B cell (primary cell): ENCODE measurements around the gene MRPL16. TPM values are rescaled to one million over a fixed set of nuclear protein-coding genes. Genes with fewer than 3 reads are reported as not detected.

Experiments
- ATAC-seq: fragments of 200-7000 bp; cut with Tn5 transposase; one replicate; pipeline ENCODE4 v1.10.0; 2021; ENCODE audit warnings: low read depth, mild to moderate bottlenecking, moderate number of reproducible peaks, moderate library complexity
- CTCF ChIA-PET: fragments of 350-600 bp; sonication (Branson Sonifier 250); formaldehyde crosslinking; loops from one replicate; lab custom pipeline; 2021; ENCODE audit warnings: antibody characterized with exemption, inconsistent platforms; lab: Charles Lee
- POLR2A ChIA-PET: fragments of 350-600 bp; sonication (Branson Sonifier 250); formaldehyde crosslinking; loops from one replicate; lab custom pipeline; 2021; ENCODE audit warnings: antibody characterized with exemption; lab: Charles Lee
- DNase-seq: peaks from one replicate; pipeline ENCODE4 v3.0.0; 2013
- H2AFZ ChIP-seq: 2 replicates; pipeline ENCODE4 v1.6.1; 2012; ENCODE audit warnings: mild to moderate bottlenecking, low read depth, low read length; ENCODE audit not compliant: insufficient read depth, poor library complexity, severe bottlenecking
- H3K27ac ChIP-seq, 2 donors: 1 replicate in 1 of 2; 2 replicates in 1 of 2; pipeline ENCODE4 v1.5.1; 2012 to 2013; ENCODE audit warnings: low read length in 2 of 2, mild to moderate bottlenecking in 2 of 2, moderate library complexity in 1 of 2
- H3K27me3 ChIP-seq, 4 experiments: fragments of 200-600 bp in 1 of 4; sonication (generic) in 1 of 4; replicated peaks in 1 of 4; 1 replicate in 2 of 4; 2 replicates in 2 of 4; pipeline versions ENCODE4 v1.6.1 to v1.7.0; 2013 to 2016; ENCODE audit warnings: low read length in 3 of 4, mild to moderate bottlenecking in 2 of 4, mixed read lengths in 1 of 4, moderate library complexity in 1 of 4; ENCODE audit not compliant: insufficient read depth in 4 of 4, control insufficient read depth in 3 of 4; ENCODE audit errors: control extremely low read depth in 1 of 4
- H3K36me3 ChIP-seq, 2 experiments: replicated peaks in 1 of 2; 1 replicate in 1 of 2; 2 replicates in 1 of 2; pipeline versions ENCODE4 v1.6.1 to v1.7.1; 2013; ENCODE audit warnings: low read length in 1 of 2; ENCODE audit not compliant: insufficient read depth in 2 of 2, control insufficient read depth in 1 of 2; ENCODE audit errors: control extremely low read depth in 1 of 2, extremely low read depth in 1 of 2
- H3K4me1 ChIP-seq, 2 donors: fragments of 200-600 bp in 1 of 2; sonication (generic) in 1 of 2; 1 replicate in 1 of 2; 2 replicates in 1 of 2; pipeline versions ENCODE4 v1.5.1 to v1.6.1; 2013 to 2017; ENCODE audit warnings: low read length in 2 of 2; ENCODE audit not compliant: control insufficient read depth in 2 of 2, insufficient read depth in 2 of 2
- H3K4me2 ChIP-seq: replicated peaks from 2 replicates; pipeline ENCODE3; 2012; ENCODE audit warnings: mild to moderate bottlenecking, low read depth, low read length; ENCODE audit not compliant: poor library complexity, severe bottlenecking
- H3K4me3 ChIP-seq, 5 experiments: fragments of 200-600 bp in 1 of 5; sonication (generic) in 1 of 5; 1 replicate in 3 of 5; 2 replicates in 2 of 5; pipeline versions ENCODE4 v1.5.1 to v1.7.0; 2011 to 2016; ENCODE audit warnings: low read length in 4 of 5, mild to moderate bottlenecking in 4 of 5, low read depth in 2 of 5, control low read depth in 1 of 5, moderate library complexity in 1 of 5; ENCODE audit not compliant: insufficient read depth in 1 of 5; ENCODE audit errors: control extremely low read depth in 1 of 5, extremely low read depth in 1 of 5
- H3K79me2 ChIP-seq: fragments of 200-600 bp; sonication (generic); one replicate; pipeline ENCODE4 v1.6.0; 2016; ENCODE audit warnings: low read length; ENCODE audit not compliant: control insufficient read depth, insufficient read depth
- H3K9ac ChIP-seq: fragments of 200-600 bp; sonication (generic); 2 replicates; pipeline ENCODE4 v1.6.1; 2017; ENCODE audit warnings: mild to moderate bottlenecking, low read length, moderate library complexity
- H3K9me3 ChIP-seq, 3 donors: one replicate each; pipeline versions ENCODE4 v1.6.1 to v1.7.1; 2013; ENCODE audit warnings: low read length in 2 of 3; ENCODE audit not compliant: control insufficient read depth in 2 of 3, insufficient read depth in 1 of 3; ENCODE audit errors: control extremely low read depth in 1 of 3
- H4K20me1 ChIP-seq: 2 replicates; pipeline ENCODE4 v1.6.0; 2012; ENCODE audit warnings: mild to moderate bottlenecking, low read length; ENCODE audit not compliant: insufficient read depth, control insufficient read depth, poor library complexity, severe bottlenecking
- H3K27ac Mint-ChIP-seq: one replicate; pipeline ENCODE4 v1.8.0; 2021; ENCODE audit warnings: mixed read lengths
- H3K27me3 Mint-ChIP-seq: one replicate; pipeline ENCODE4 v1.8.0; 2021; ENCODE audit warnings: mixed read lengths
- H3K4me1 Mint-ChIP-seq: one replicate; pipeline ENCODE4 v1.8.0; 2021; ENCODE audit warnings: mixed read lengths
- H3K4me3 Mint-ChIP-seq: one replicate; pipeline ENCODE4 v1.8.0; 2021; ENCODE audit warnings: mixed read lengths
- H3K9me3 Mint-ChIP-seq: one replicate; pipeline ENCODE4 v1.8.0; 2022; ENCODE audit warnings: mixed read lengths; ENCODE audit not compliant: insufficient read depth
- CTCF ChIP-seq: fragments of 200-600 bp; IDR thresholded peaks from one replicate; pipeline ENCODE4 v1.8.0; 2022; ENCODE audit warnings: antibody characterized with exemption, mild to moderate bottlenecking
- EZH2 ChIP-seq: IDR thresholded peaks from 2 replicates; pipeline ENCODE4 v1.6.1; 2012; ENCODE audit warnings: borderline replicate concordance, low read depth, mild to moderate bottlenecking, moderate library complexity, low read length; ENCODE audit not compliant: insufficient read depth, poor library complexity, severe bottlenecking
- WGBS: methylation state at CpG from one replicate; pipeline ENCODE4 v1.1.5; 2013; ENCODE audit warnings: missing lambda C conversion rate; ENCODE audit not compliant: insufficient coverage; 5-methylcytosine and 5-hydroxymethylcytosine counted together
- intact Hi-C: fragments of 100-400 bp; cut with micrococcal nuclease; formaldehyde crosslinking; loops from one replicate; pipeline ENCODE4 v1.10.0; 2022
- polyA plus RNA-seq: library from polyadenylated mRNA; depleted of rRNA; stranded (reverse); fragments of >200 nt; gene quantifications from 2 replicates; pipeline ENCODE4 v1.2.3, GENCODE V29; 2012
- total RNA-seq, 2 donors: library from RNA; stranded (reverse); fragments of 120-200 nt in 1 of 2; gene quantifications; 1 replicate in 1 of 2; 2 replicates in 1 of 2; pipeline versions ENCODE4 v1.2.3 to v1.2.4, GENCODE V29; 2013 to 2022

MRPL16 gene
- total and polyA plus RNA-seq, 2 donors (not counting 1 experiment from before 2014, with no cell fraction given) = 38.3 to 41.0 TPM

GRCh38 chr11:59815754-59816153 is 5.2 kb upstream of the MRPL16 start:
- H3K4me1 ChIP-seq = peaks cover 12 to 16% of the 10 kb centered on the region in 2 donors
- H4K20me1 ChIP-seq = no peaks in the 10 kb centered on the region
- Mint-ChIP-seq H3K4me1 (peaks cover 23% of the 10 kb centered on the region), H3K27ac (no peak overlapping the region), H3K27me3 (peaks cover 7% of the 10 kb centered on the region), H3K9me3 (no peaks in the 10 kb centered on the region), H3K4me3 (no peak overlapping the region)
- no peak overlapping the region for H3K27ac ChIP-seq
- WGBS = no CpG with 5 or more reads among the region's 1 CpG
- no peaks in the 10 kb centered on the region for H3K36me3 ChIP-seq
- H3K79me2 ChIP-seq = no peaks in the 10 kb centered on the region
- no peak overlapping the region for H3K4me3 ChIP-seq
- peaks cover 0 to 6% (median 0%) of the 10 kb centered on the region in 3 donors for H3K9me3 ChIP-seq
- no peak for DNase-seq
- no peak for ATAC-seq
- POLR2A ChIA-PET = no interaction called here
- CTCF ChIA-PET = interaction anchor here (1.4 kb wide), 1 partner anchor 61 kb away, joined by 3 read pairs; no protein-coding TSS in a partner anchor
- no peak overlapping the region for H3K9ac ChIP-seq
- H3K27me3 ChIP-seq = no peaks in the 10 kb centered on the region
- no peak for TF ChIP-seq EZH2
- no peak for TF ChIP-seq CTCF
- intact Hi-C loops = no loop called here
- H3K4me2 ChIP-seq = no peak overlapping the region
- H2AFZ ChIP-seq = no peak overlapping the region

GRCh38 chr11:59814021-59814420 is 3.4 kb upstream of the MRPL16 start:
- H4K20me1 ChIP-seq = no peaks in the 10 kb centered on the region
- peaks cover 0 to 6% (median 0%) of the 10 kb centered on the region in 3 donors for H3K9me3 ChIP-seq
- ATAC-seq (no peak), DNase-seq (no peak)
- no peaks in the 10 kb centered on the region for H3K9me3 Mint-ChIP-seq
- ChIA-PET CTCF (no interaction called here), POLR2A (interaction anchor here (0.7 kb wide), 1 partner anchor 202 kb away, joined by 5 read pairs; no protein-coding TSS in a partner anchor)
- H3K4me3 Mint-ChIP-seq = no peak overlapping the region
- no peak overlapping the region for H3K27ac ChIP-seq
- no peak overlapping the region for H3K4me3 ChIP-seq
- H3K9ac ChIP-seq = no peak overlapping the region
- intact Hi-C loops = loop anchor here (5.0 kb wide), 3 partner anchors 42 to 262 kb away; partner anchors contain the start of gene PATL1
- TF ChIP-seq CTCF = no peak
- TF ChIP-seq EZH2 = no peak
- H3K27me3 Mint-ChIP-seq = peaks cover 7% of the 10 kb centered on the region
- H3K4me1 ChIP-seq = peaks cover 21 to 25% of the 10 kb centered on the region in 2 donors
- H3K27me3 ChIP-seq = no peaks in the 10 kb centered on the region
- peaks cover 3% of the 10 kb centered on the region for H3K79me2 ChIP-seq
- no peak overlapping the region for H3K27ac Mint-ChIP-seq
- no peak overlapping the region for H2AFZ ChIP-seq
- WGBS = no CpG with 5 or more reads among the region's 1 CpG
- no peak overlapping the region for H3K4me2 ChIP-seq
- no peaks in the 10 kb centered on the region for H3K36me3 ChIP-seq
- H3K4me1 Mint-ChIP-seq = peaks cover 31% of the 10 kb centered on the region
